Measurements from ENCODE around the gene NOP9.

GRCh38 chr14:24343795-24344660 lies 44.4 kb downstream of the NOP9 start:
- TF ChIP-seq CTCF (conservative IDR thresholded peaks at IDR 0.05; ENCODE audit: low read length) = no peak
- TF ChIP-seq EZH2phosphoT487 (IDR thresholded peaks at IDR 0.05; ENCODE audit: borderline replicate concordance) = no peak
